Endothelial cell of umbilical vein (primary cell): ENCODE data around the gene PRKCSH. TPM values are rescaled to one million over a fixed set of nuclear protein-coding genes. Genes with fewer than 3 reads are reported as not detected.

Experiments used
- BruUV-seq: library from RNA; stranded (reverse); fragments of 400-500 nt; replicated peaks from 2 replicates; lab custom pipeline; 2021; lab: Mats Ljungman, UMichigan
- CTCF ChIA-PET: fragments of 300-600, 350-600 bp; sonication (Branson Sonifier 250); formaldehyde crosslinking; loops from one replicate; lab custom pipeline; 2021; ENCODE audit warnings: antibody characterized with exemption, inconsistent platforms; lab: Charles Lee
- POLR2A ChIA-PET: fragments of 300-600, 350-600 bp; sonication (Branson Sonifier 250); formaldehyde crosslinking; loops from one replicate; lab custom pipeline; 2021; ENCODE audit warnings: antibody characterized with exemption, inconsistent platforms; lab: Charles Lee
- DNase-seq: peaks from one replicate; pipeline ENCODE4 v3.0.0-alpha.2; 2011; ENCODE audit warnings: low read depth, low spot score
- FAIRE-seq: peaks from 2 replicates; lab custom pipeline; 2011; peaks lifted over from hg19 to GRCh38; lab: Jason Lieb, UNC
- H2AFZ ChIP-seq: 2 replicates; pipeline ENCODE4 v1.6.0; 2012; ENCODE audit warnings: low read depth, low read length, control low read depth, inconsistent platforms
- H3K27ac ChIP-seq: 2 replicates; pipeline ENCODE4 v1.5.1; 2011; ENCODE audit warnings: low read depth, mild to moderate bottlenecking, control low read depth, low read length, moderate library complexity; ENCODE audit not compliant: insufficient read depth
- H3K27me3 ChIP-seq, 2 experiments: 2 replicates each; pipeline versions ENCODE4 v1.6.0 to v1.6.1; 2011; ENCODE audit warnings: low read length in 2 of 2, mixed read lengths in 1 of 2; ENCODE audit not compliant: control insufficient read depth in 2 of 2, insufficient read depth in 2 of 2
- H3K36me3 ChIP-seq, 2 experiments: 2 replicates in 1 of 2; 3 replicates in 1 of 2; pipeline ENCODE4 v1.5.1; 2011; ENCODE audit warnings: low read length in 2 of 2, mild to moderate bottlenecking in 1 of 2, moderate library complexity in 1 of 2; ENCODE audit not compliant: control insufficient read depth in 2 of 2, insufficient read depth in 2 of 2; ENCODE audit errors: extremely low read depth in 1 of 2
- H3K4me1 ChIP-seq: 3 replicates; pipeline ENCODE4 v1.5.1; 2011; ENCODE audit warnings: mild to moderate bottlenecking, low read length; ENCODE audit not compliant: control insufficient read depth, insufficient read depth; ENCODE audit errors: extremely low read depth
- H3K4me2 ChIP-seq: 2 replicates; pipeline ENCODE4 v1.6.1; 2011; ENCODE audit warnings: low read length, control low read depth, mixed read lengths; ENCODE audit not compliant: insufficient read depth
- H3K4me3 ChIP-seq, 3 experiments: fragments of 200-600 bp in 1 of 3; sonication (generic), shearing (Covaris generic) in 1 of 3; replicated peaks in 1 of 3; 2 replicates each; pipeline ENCODE4 v1.5.1; 2011 to 2016; ENCODE audit warnings: control low read depth in 3 of 3, low read length in 3 of 3, mild to moderate bottlenecking in 2 of 3, inconsistent platforms in 1 of 3, low read depth in 1 of 3, moderate library complexity in 1 of 3; ENCODE audit not compliant: insufficient read depth in 1 of 3
- H3K79me2 ChIP-seq: 2 replicates; pipeline ENCODE4 v1.6.0; 2012; ENCODE audit warnings: low read length, inconsistent platforms; ENCODE audit not compliant: control insufficient read depth, insufficient read depth
- H3K9ac ChIP-seq: replicated peaks from 2 replicates; pipeline ENCODE3; 2011; ENCODE audit warnings: low read length, control low read depth; ENCODE audit not compliant: insufficient read depth; ENCODE audit errors: extremely low read depth
- H3K9me1 ChIP-seq: replicated peaks from 3 replicates; pipeline ENCODE4 v1.6.0; 2011; ENCODE audit warnings: mild to moderate bottlenecking, low read length; ENCODE audit not compliant: control insufficient read depth, insufficient read depth; ENCODE audit errors: extremely low read depth
- H3K9me3 ChIP-seq: replicated peaks from 2 replicates; pipeline ENCODE4 v1.5.1; 2012; ENCODE audit warnings: low read length, inconsistent platforms; ENCODE audit not compliant: control insufficient read depth, insufficient read depth
- H4K20me1 ChIP-seq: replicated peaks from 2 replicates; pipeline ENCODE3; 2011; ENCODE audit warnings: mild to moderate bottlenecking, low read length; ENCODE audit not compliant: control insufficient read depth, insufficient read depth; ENCODE audit errors: extremely low read depth
- EZH2 ChIP-seq: IDR thresholded peaks from 2 replicates; pipeline ENCODE4 v1.6.1; 2012; ENCODE audit warnings: borderline replicate concordance, low read depth, mild to moderate bottlenecking, moderate library complexity, low read length, inconsistent platforms; ENCODE audit not compliant: severe bottlenecking
- FOS ChIP-seq: IDR thresholded peaks from 2 replicates; pipeline ENCODE4 v1.6.1; 2011; ENCODE audit warnings: mild to moderate bottlenecking, low read length, moderate library complexity, borderline replicate concordance; ENCODE audit not compliant: insufficient read depth
- GATA2 ChIP-seq: IDR thresholded peaks from 2 replicates; pipeline ENCODE4 v1.7.0; 2011; ENCODE audit warnings: low read depth, mild to moderate bottlenecking, moderate library complexity, mixed read lengths, low read length; ENCODE audit not compliant: insufficient read length, insufficient read depth
- JUN ChIP-seq: IDR thresholded peaks from 2 replicates; pipeline ENCODE4 v1.6.1; 2011; ENCODE audit warnings: borderline replicate concordance, low read depth; ENCODE audit not compliant: insufficient read length, insufficient read depth
- MYC ChIP-seq: IDR thresholded peaks from one replicate; pipeline ENCODE4 v1.6.1; 2011; ENCODE audit warnings: mild to moderate bottlenecking, low read depth, low read length
- POLR2A ChIP-seq: IDR thresholded peaks from 2 replicates; pipeline ENCODE4 v1.6.1; 2012; ENCODE audit warnings: low read depth, mild to moderate bottlenecking, control low read depth, low read length
- POLR2AphosphoS5 ChIP-seq: IDR thresholded peaks from 2 replicates; pipeline ENCODE4 v1.6.1; 2012; ENCODE audit warnings: low read depth, mild to moderate bottlenecking, control low read depth, low read length, moderate library complexity; ENCODE audit not compliant: insufficient read depth
- dilution Hi-C: fragments of 300-500 bp; cut with MboI; formaldehyde crosslinking; loops from one replicate; pipeline ENCODE4 v1.15.0; 2019; ENCODE audit warnings: low sequenced_read_pairs; ENCODE audit not compliant: extremely low pct_ligation_motif_present
- intact Hi-C: fragments of 100-400 bp; cut with micrococcal nuclease; formaldehyde crosslinking; loops from one replicate; pipeline ENCODE4 v1.10.0; 2022
- polyA plus RNA-seq, 4 experiments: library from polyadenylated mRNA; depleted of rRNA in 3 of 4; stranded (reverse) in 3 of 4; unstranded in 1 of 4; fragments of >200 nt; gene quantifications; 2 replicates each; pipeline versions ENCODE4 v1.2.1 to v1.2.3, GENCODE V29; 2011 to 2012; ENCODE audit warnings: missing spikeins in 1 of 4
- total RNA-seq: library from RNA; stranded (reverse); gene quantifications from 2 replicates; pipeline ENCODE4 v1.2.3, GENCODE V29; 2021
- TF ChIP-seq, protein P1 (sequence below): IDR thresholded peaks from 2 replicates; pipeline ENCODE4 v1.6.1; 2011; ENCODE audit not compliant: insufficient read depth, insufficient read length
- TF ChIP-seq, protein P2 (sequence below), 2 donors: IDR thresholded peaks; 1 replicate in 1 of 2; 2 replicates in 1 of 2; pipeline ENCODE4 v1.5.1; 2011; ENCODE audit warnings: low read length in 2 of 2, mild to moderate bottlenecking in 2 of 2, moderate library complexity in 2 of 2, control low read depth in 1 of 2, inconsistent platforms in 1 of 2, low read depth in 1 of 2; ENCODE audit not compliant: insufficient read depth in 1 of 2; ENCODE audit errors: extremely low read depth in 1 of 2

The PRKCSH gene
- total and polyA plus RNA-seq, 2 donors (not counting 3 experiments of a cell fraction or from before 2014, with no cell fraction given): 215 to 425 TPM

DNA sequence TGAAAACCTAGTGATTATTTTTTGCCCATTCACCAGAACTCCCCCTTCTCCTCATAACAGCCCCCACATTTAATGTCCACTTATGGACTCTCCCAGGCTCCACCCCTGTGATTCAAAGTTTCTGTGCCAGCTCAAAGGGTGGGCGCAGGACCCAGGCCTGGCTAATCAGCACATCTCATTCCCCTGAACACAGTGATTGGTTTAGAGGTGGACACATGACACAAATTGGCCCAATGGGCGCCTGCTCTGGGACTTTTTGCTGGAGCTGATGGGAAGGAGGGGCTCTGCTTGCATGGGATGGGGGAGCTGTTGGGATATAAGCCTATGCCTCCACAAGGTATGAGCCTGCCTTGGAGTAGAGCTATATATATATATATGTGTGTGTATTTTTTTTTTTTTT lies 45.1 kb upstream of the PRKCSH start:
- no TSS peak for BruUV-seq
- H3K27ac ChIP-seq: no peak overlapping the region
- POLR2A ChIA-PET: no interaction called here
- CTCF ChIA-PET: interaction anchor here (1.3 to 2.2 kb wide), 2 partner anchors 9 to 45 kb away, joined by 3 to 11 read pairs; partner anchors contain the start of gene PRKCSH
- intact Hi-C loops: no loop called here
- H3K4me3 ChIP-seq: no peak overlapping the region
- no peak overlapping the region for H2AFZ ChIP-seq
- no peaks in the 10 kb centered on the region for H3K4me1 ChIP-seq
- H4K20me1 ChIP-seq: no peaks in the 10 kb centered on the region
- no peaks in the 10 kb centered on the region for H3K9me3 ChIP-seq
- H3K27me3 ChIP-seq: no peaks in the 10 kb centered on the region
- no peak overlapping the region for H3K4me2 ChIP-seq
- dilution Hi-C loops: no loop called here
- H3K79me2 ChIP-seq: no peaks in the 10 kb centered on the region
- no peak for DNase-seq
- no peak overlapping the region for H3K9ac ChIP-seq
- no peaks in the 10 kb centered on the region for H3K9me1 ChIP-seq
- TF ChIP-seq, protein P1, sequence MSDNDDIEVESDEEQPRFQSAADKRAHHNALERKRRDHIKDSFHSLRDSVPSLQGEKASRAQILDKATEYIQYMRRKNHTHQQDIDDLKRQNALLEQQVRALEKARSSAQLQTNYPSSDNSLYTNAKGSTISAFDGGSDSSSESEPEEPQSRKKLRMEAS: no peak
- no peak for TF ChIP-seq MYC
- TF ChIP-seq JUN: no peak
- no peak for TF ChIP-seq FOS
- TF ChIP-seq POLR2A: no peak
- TF ChIP-seq, protein P2, sequence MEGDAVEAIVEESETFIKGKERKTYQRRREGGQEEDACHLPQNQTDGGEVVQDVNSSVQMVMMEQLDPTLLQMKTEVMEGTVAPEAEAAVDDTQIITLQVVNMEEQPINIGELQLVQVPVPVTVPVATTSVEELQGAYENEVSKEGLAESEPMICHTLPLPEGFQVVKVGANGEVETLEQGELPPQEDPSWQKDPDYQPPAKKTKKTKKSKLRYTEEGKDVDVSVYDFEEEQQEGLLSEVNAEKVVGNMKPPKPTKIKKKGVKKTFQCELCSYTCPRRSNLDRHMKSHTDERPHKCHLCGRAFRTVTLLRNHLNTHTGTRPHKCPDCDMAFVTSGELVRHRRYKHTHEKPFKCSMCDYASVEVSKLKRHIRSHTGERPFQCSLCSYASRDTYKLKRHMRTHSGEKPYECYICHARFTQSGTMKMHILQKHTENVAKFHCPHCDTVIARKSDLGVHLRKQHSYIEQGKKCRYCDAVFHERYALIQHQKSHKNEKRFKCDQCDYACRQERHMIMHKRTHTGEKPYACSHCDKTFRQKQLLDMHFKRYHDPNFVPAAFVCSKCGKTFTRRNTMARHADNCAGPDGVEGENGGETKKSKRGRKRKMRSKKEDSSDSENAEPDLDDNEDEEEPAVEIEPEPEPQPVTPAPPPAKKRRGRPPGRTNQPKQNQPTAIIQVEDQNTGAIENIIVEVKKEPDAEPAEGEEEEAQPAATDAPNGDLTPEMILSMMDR (IDR thresholded peaks at IDR 0.05; ENCODE audit: extremely low read depth in 1 of 2, insufficient read depth in 1 of 2, low read depth in 1 of 2, low read length in 2 of 2): no peak
- no peak for TF ChIP-seq GATA2
- TF ChIP-seq POLR2AphosphoS5: no peak
- TF ChIP-seq EZH2: no peak
- no peak for FAIRE-seq
- H3K36me3 ChIP-seq: no peaks in the 10 kb centered on the region
